Measurements from ENCODE around the gene SYNDIG1L. TPM values are rescaled to one million over a fixed set of nuclear protein-coding genes. Genes with fewer than 3 reads are reported as not detected.

Gene SYNDIG1L
- total and polyA plus RNA-seq, 2 of the 4 experiments (the other 2 are of a cell fraction), result not detected

GRCh38 chr14:74403619-74404417, 22.2 kb downstream of the SYNDIG1L start:
- H3K9me3 ChIP-seq (ENCODE audit: control insufficient read depth, insufficient read depth, low read length), result no peaks in the 10 kb centered on the region
- no peak overlapping the region for H2AK5ac ChIP-seq (ENCODE audit: low read depth, low read length)
- no TSS peak for BruUV-seq (replicated peaks)
- no peak overlapping the region for H2BK20ac ChIP-seq (ENCODE audit: low read depth, low read length)
- no peak overlapping the region for H3K4me2 ChIP-seq (ENCODE audit: low read depth, low read length)
- H2BK120ac ChIP-seq (ENCODE audit: low read depth, low read length), result no peak overlapping the region
- intact Hi-C loops (cut with micrococcal nuclease), result no loop called here
- no peak overlapping the region for H2BK15ac ChIP-seq (ENCODE audit: low read depth, low read length)
- H4K91ac ChIP-seq (ENCODE audit: insufficient read depth, low read depth, low read length), result no peak overlapping the region
- no peaks in the 10 kb centered on the region for H3K9me1 ChIP-seq (ENCODE audit: insufficient read depth, low read length)
- H3K4ac ChIP-seq (ENCODE audit: low read depth, low read length), result no peak overlapping the region
- dilution Hi-C loops (cut with HindIII; ENCODE audit: low sequenced_read_pairs, unreplicated experiment), result no loop called here
- no peak overlapping the region for H3K56ac ChIP-seq (ENCODE audit: extremely low read depth, insufficient read depth, low read length)
- in situ Hi-C loops (cut with MboI; ENCODE audit: low sequenced_read_pairs), result no loop called here
- H3K14ac ChIP-seq (replicated peaks; ENCODE audit: low read depth, low read length), result no peak overlapping the region
- no peak for DNase-seq
- no peak overlapping the region for H3K4me3 ChIP-seq (ENCODE audit: insufficient read depth, low read depth, low read length)
- no peaks in the 10 kb centered on the region for H3K36me3 ChIP-seq (ENCODE audit: control insufficient read depth, insufficient read depth, low read length)
- H4K20me1 ChIP-seq (ENCODE audit: insufficient read depth, low read length), result no peaks in the 10 kb centered on the region
- H3K79me1 ChIP-seq (ENCODE audit: low read depth in 1 of 2, low read length in 2 of 2), result no peaks in the 10 kb centered on the region
- no peak overlapping the region for H4K8ac ChIP-seq (ENCODE audit: low read depth in 2 of 2, low read length in 2 of 2)
- peaks cover 4% of the 10 kb centered on the region for H3K4me1 ChIP-seq (ENCODE audit: control insufficient read depth, insufficient read depth, low read length)
- no peak overlapping the region for H2AK9ac ChIP-seq (replicated peaks; ENCODE audit: low read depth, low read length, poor library complexity)
- no peak overlapping the region for H4K5ac ChIP-seq (ENCODE audit: low read depth, low read length)
- no peak overlapping the region for H3K9ac ChIP-seq (ENCODE audit: low read depth, low read length)
- ATAC-seq (ENCODE audit: low read depth), result no peak
- peaks cover 69% of the 10 kb centered on the region for H3K27me3 ChIP-seq (ENCODE audit: control insufficient read depth, insufficient read depth, low read length)
- H2BK5ac ChIP-seq (ENCODE audit: low read depth, low read length, poor library complexity, severe bottlenecking), result no peak overlapping the region
- no peak overlapping the region for H3K27ac ChIP-seq (ENCODE audit: insufficient read depth, low read length)
- H3K23ac ChIP-seq (ENCODE audit: low read depth, low read length), result no peak overlapping the region
- POLR2A ChIA-PET (ENCODE audit: unreplicated experiment), result no interaction called here
- no peak overlapping the region for H2AFZ ChIP-seq (replicated peaks; ENCODE audit: low read length, poor library complexity)
- no peak for TF ChIP-seq CHD1 (IDR thresholded peaks at IDR 0.05; ENCODE audit: low read depth, low read length)
- no peak for TF ChIP-seq RCOR1 (IDR thresholded peaks at IDR 0.05; ENCODE audit: insufficient replicate concordance, low read length)
- no peak for TF ChIP-seq ELK1 (IDR thresholded peaks at IDR 0.05; ENCODE audit: borderline replicate concordance, low read depth, low read length)
- TF ChIP-seq CEBPB (IDR thresholded peaks at IDR 0.05; ENCODE audit: low read depth, low read length), result no peak
- no peak for TF ChIP-seq RFX5 (IDR thresholded peaks at IDR 0.05; ENCODE audit: low read depth, low read length)
- TF ChIP-seq SMC3 (IDR thresholded peaks at IDR 0.05; ENCODE audit: low read depth, low read length), result no peak
- TF ChIP-seq RAD21 (IDR thresholded peaks at IDR 0.05; ENCODE audit: low read length), result no peak
- no peak for TF ChIP-seq MAZ (IDR thresholded peaks at IDR 0.05; ENCODE audit: borderline replicate concordance, low read depth, low read length)
- TF ChIP-seq USF2 (IDR thresholded peaks at IDR 0.05; ENCODE audit: low read depth, low read length), result no peak
- no peak for TF ChIP-seq FOS (IDR thresholded peaks at IDR 0.05; ENCODE audit: low read depth, low read length)
- no peak for TF ChIP-seq MAFK (IDR thresholded peaks at IDR 0.05; ENCODE audit: low read depth, low read length)
- TF ChIP-seq MXI1 (IDR thresholded peaks at IDR 0.05; ENCODE audit: borderline replicate concordance, low read depth, low read length), result no peak
- no peak for TF ChIP-seq POLR2A (IDR thresholded peaks at IDR 0.05; ENCODE audit: low read depth, low read length)
- no peak overlapping the region for H3K18ac ChIP-seq (ENCODE audit: low read depth, low read length)
- 83% methylated on average over 1 of the region's 12 CpGs; no CpG with 5 or more reads in 1 of the 2 experiments for WGBS, 2 experiments (ENCODE audit: extremely low coverage in 2 of 2, insufficient read length in 1 of 2)
- CTCF ChIA-PET, result no interaction called here
